Measurements from ENCODE around the gene MGAT4B.

Gene MGAT4B

DNA sequence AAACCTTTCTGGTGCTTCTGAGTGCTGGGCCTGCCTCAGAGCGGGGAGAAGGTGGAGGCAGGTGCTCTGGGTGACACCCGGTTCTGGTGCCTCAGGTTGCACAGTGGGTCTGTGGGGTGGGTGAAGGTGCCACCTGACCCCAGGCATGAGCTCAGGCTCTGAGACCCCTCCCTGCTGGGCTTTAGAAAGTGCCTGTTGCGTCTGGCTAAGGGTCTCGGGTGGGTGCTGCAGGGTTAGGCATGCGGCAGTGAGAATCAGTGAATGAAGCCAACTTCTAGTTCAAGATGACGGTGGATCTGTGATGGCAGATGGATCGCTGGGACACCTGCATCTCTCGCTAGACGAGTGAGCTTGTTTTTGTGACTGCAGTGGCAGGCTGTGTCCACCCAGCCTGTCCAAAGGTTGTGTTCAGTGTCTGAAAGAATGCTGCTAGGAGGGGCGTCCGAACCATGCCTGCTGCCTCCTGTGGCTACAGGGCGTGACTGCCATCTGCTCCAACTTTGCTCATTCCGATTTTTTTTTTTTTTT, 19.1 kb upstream of the MGAT4B start:
- no peak for DNase-seq (ENCODE audit: low spot score)

DNA sequence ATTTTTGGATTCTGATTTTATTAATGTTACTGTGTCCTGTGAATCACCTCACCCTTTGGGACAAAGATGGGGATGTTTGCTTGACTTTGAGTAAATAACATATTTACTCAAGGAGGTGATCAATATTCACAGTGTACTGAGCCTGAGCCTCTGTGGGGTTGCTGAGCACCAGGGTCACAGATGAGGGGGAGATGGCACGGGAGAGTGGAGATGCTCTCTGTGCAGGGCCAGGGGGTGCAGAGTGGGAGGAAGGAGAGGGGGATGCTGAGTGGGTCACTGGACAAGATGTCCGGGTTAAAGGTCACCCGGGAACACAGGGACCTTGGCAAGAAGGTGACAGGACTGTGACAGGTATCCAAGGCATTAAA, 18.1 kb upstream of the MGAT4B start:
- no peak for DNase-seq (ENCODE audit: low spot score)

DNA sequence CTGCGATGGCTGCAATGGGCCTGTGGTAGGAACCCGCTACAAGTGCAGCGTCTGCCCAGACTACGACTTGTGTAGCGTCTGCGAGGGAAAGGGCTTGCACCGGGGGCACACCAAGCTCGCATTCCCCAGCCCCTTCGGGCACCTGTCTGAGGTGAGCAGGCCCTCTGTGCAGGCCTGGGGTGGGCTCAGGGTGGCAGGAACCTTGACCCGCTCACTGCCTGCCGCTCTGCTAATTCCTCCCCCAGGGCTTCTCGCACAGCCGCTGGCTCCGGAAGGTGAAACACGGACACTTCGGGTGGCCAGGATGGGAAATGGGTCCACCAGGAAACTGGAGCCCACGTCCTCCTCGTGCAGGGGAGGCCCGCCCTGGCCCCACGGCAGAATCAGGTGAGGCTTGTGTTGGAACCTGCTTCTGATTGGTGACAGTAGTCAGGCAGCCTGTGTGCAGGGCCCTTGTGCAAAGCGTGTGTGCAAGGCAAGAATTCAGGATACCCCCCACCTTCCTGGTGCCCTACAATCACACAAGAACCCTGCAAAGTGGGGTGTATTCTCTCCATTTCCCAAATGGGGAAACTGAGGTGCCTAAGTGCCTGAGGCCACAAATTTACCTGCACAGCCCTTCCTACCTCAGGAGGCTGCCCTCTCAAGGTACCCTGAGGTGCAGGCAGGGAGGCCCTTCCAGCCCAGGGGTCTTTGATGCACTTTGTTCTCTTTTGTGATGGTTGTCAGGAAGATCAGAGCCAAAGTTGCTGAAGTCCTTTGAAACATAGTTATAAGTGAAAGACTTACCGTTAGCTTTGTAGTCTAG, 17.5 kb upstream of the MGAT4B start:
- DNase-seq (ENCODE audit: low spot score): no peak

DNA sequence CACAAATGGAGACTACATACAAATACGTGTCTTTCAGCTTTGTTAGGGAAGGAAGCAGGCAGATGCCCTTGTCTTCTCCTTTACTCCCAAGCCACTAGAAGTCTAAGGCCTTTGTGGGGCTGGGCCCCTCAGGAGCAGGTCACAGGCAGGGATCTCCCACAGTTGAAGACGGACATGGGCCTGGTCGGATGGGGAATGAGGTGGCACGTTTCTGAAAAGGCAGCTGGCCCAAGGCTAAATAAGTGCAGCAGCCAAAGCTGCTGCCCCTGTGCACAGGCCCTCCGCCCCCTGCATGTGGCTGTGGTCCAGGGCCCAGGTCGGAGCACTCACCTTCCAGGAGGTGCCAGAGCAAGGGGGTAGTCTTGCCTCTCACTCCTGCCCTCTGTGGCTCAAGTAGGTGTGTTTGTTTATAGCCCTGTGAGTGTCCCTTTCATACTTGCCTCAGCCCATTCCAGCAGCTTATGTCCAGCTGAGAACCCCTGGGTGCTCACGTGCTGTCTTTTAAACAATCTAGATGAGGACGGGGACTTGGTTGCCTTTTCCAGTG, 15.9 kb upstream of the MGAT4B start:
- DNase-seq (ENCODE audit: low spot score): no peak

- no peak for DNase-seq (ENCODE audit: low spot score)
These were observed 15.4 kb upstream of the MGAT4B start for GRCh38 chr5:179822059-179822432.

DNA sequence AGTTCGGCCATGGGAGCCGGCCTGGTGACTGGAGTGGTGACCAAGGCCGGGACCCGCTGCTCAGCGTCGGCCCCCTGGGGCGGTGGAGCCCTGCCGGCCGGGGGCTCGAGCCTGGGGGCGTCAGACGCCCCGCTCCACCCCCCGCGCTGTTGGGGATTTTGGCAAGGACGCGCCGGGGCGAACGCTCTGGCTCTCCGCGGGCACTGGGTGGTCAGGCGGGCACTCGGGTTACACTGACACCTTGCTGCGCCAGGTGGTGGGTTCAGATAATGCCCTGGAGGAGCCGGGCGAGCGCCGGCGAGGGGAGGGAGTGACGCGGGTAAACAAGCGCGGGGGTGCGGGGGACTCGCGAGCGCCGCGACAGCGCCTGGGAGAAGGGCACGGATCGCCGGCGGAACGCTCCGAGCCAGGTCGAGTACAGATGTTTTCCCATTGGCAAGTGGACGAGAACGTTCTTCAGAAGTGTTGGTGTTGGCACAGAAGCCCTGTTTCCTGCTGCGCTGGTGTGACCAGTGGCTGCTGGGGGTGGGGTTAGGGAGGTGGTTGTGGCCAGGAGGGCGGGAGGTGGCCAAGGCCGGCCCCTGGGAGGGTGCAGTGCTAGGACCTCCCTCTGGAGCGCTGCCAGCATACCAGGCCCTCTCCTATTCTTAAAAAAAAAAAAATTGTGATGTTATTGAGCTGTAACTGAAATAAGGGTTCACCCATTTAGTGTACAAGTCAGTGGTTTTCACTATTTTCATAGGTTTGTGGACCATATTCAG, 14.8 kb upstream of the MGAT4B start:
- DNase-seq (ENCODE audit: low spot score): peak; percentile 93

DNA sequence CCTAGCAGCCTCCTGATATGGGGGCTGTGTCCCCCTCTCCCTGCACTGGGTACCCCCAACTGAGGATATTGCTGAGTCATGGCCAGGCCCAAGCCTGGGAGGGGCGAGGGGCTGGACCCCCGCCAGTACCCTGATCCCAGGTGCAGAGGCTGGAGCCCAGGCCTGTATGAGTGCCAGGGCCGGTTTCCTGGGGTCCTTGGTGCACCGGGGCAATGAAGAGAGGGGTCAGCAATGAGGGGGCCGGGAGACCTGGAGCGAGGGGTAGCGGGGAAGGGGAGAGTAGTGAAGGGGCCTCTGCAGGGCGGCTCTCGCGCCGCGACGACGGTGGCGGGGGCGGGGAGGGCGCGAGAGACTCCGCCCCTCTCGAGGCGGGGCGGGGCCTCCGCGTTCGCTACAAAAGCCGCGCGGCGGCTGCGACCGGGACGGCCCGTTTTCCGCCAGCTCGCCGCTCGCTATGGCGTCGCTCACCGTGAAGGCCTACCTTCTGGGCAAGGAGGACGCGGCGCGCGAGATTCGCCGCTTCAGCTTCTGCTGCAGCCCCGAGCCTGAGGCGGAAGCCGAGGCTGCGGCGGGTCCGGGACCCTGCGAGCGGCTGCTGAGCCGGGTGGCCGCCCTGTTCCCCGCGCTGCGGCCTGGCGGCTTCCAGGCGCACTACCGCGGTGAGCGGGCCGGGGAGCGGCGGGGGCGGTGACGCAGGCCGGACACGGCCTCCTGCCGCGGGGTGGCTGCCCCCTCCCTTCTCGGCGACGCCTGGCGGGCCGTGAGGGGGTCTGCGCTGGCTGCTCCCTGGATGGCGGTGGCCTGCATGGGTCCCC, 14.0 kb upstream of the MGAT4B start, which contains the start of gene SQSTM1:
SQSTM1 (plus strand) TSS at position 423 of the 815 bp plus-strand sequence; CDS start at position 455, 32 bp downstream.
- peak; percentile 85 for DNase-seq (ENCODE audit: low spot score)

- no peak for DNase-seq (ENCODE audit: low spot score)
These were observed 13.4 kb upstream of the MGAT4B start for GRCh38 chr5:179820127-179820482.

- peak; percentile 10 for DNase-seq (ENCODE audit: low spot score)
These were observed 12.8 kb upstream of the MGAT4B start for GRCh38 chr5:179819296-179820126.

DNA sequence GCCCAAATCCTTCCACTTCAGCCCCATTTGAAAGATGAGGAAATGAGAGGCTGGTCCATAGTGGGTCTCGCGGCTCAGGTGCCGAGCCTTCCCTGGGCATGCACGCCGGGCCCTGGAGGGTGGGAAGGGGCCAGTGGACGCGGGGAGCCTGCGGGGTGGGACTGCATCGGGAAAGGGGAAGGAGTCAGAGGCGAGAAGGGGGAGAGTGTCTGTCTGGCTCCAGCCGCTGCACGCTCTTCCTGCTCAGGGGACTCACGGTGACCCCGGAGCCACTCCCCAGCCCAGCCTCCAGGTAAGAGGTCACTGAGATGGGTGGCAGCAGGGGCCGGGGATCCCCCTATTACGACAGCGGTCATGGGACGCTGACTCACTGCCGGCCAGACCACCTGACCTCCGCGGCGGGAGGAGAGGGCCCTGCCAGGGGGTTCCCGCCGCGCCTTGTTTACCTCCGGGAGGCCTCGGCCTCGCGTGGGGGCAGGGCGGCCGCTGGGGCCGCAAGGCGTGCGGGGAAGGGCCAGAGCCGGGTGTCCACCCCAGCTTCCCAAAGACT, 12.2 kb upstream of the MGAT4B start:
- peak; percentile 40 for DNase-seq (ENCODE audit: low spot score)

- no peak for DNase-seq (ENCODE audit: low spot score)
These were observed 11.5 kb upstream of the MGAT4B start for GRCh38 chr5:179817890-179818745.

GRCh38 chr5:179817470-179817840, 10.8 kb upstream of the MGAT4B start:
- no peak for DNase-seq (ENCODE audit: low spot score)

DNA sequence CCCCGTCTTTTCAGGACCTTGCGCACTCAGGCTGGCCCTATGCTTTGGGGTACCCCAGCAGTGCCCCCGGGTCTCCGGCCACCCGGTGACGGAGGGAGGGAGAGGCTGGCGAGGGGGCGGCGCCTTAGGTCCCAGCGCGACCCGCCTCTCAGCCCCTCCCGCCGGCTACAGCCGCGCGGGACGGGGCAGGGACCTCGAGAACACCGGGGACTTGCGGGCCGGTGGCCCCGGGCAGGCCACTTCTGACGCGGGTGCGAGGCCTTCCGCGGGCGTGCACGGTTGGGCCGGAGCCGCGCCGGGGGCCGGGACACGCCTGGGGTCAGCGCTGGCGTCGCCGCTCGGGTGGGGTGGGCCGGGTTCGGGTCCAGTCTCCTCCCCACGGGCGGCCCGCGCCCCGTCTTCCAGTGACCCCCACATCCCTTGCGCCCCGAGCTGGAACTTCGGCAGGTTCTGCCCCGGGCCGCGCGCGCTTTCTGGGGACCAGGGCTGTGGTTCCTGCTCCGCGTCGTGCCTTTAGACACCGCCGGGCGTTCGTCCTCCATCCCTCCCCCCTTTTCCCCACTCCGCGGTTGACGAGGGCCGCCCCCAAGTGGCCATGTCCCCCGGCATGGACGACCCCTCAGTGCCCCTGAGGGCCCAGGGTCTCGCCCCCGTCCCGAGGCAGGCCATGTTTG, 10.3 kb upstream of the MGAT4B start:
- no peak for DNase-seq (ENCODE audit: low spot score)

DNA sequence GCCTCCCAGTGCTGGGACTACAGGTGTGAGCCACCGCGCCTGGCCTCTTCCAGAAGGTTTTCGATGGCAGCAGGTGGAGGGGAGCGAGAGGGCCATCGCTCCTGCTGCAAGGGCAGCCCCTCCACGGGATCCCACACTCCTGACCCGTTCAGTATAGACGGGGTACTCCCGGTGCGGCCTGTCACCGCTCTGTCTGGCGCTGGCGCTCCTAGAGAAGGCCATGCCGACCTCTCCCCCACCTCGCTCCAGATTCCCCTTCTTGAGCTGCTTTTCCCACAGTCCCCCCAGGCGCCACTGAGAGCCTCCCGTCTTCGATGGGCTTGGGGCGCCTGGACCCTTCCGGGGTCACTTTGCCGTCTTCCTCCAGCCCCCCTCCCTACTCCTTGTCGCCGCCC, 9.7 kb upstream of the MGAT4B start:
- no peak for DNase-seq (ENCODE audit: low spot score)

DNA sequence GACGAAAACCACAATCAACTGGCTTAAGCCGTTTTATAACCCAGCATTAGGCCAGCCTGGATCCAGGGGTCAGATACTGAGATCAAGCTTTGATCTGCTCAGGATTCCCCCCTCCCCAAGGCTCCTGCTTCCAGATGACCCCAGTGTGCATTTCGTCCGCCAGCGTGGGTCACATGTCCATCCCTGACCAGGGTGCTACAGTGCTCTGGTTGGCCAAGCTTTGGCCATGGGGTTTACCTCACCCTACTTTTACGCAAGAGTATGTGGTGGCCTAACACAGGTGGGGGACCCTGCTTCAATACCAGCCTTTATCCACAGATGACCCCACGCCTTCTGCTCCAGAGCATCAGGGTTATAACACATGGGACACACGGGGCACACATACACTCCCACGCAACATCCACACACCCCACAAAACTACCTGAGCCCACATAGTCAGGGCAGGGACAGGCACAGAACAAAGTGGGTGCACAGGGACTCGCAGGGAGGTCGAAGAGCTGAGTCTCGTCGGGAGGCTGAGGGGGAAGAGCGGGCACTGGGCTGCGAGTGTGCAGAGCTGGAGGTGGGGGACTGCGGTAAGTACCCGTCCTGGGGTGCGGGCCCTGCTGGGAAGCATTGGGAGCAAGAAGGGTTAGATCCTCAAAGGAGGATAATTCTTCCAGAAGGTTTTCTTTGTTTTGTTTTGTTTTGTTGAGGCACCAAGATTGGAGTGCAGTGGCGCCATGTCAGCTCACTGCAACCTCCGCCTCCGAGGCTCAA, 9.0 kb upstream of the MGAT4B start:
- no peak for DNase-seq (ENCODE audit: low spot score)

DNA sequence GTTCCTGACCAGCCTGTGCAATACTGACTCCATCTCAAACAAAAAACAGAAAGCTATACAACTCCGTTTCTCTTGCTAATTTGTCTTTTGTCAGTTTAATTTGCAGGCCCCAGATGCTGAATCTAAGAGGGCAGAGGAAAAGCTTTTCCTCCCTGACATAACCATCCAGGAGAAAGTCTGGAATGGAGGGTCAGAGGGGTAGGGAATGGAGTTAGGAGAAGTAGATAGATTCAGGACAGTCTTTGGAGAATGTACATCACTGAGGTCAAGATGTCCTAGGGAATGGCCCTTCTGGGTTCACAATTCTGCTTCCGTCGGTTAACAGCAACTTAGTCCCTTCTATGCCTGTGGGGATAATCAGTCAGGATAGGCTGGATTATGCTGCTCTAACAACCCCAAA, 7.4 kb upstream of the MGAT4B start:
- DNase-seq (ENCODE audit: low spot score): no peak

DNA sequence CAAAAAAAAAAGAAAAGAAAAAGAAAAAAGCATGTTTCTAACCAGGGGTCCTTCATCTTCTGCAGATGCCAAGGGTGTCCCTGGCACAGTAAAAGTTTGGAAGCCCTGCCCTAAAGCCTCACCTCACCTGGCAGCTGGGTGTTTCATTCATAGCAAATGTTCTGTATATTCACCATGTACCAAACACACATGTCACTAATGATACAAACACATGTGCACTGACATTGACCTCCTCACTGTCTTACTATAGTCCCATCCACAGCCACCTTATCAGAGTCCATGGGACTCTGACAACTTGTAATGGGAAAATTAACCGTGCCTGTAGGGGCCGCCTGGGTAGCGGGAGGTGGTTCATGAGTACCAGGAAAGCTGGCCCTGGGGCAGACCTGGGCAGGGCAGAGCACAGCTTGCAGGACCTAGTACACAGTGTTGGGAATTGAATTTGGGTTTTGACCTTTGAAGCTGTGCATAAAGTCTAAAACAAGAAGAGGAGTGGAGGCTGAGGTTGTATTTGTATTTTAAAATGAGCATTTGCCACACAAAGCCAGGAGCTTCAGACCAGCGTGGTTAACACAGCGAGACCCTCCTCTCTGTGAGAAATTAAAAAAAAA, 6.4 kb upstream of the MGAT4B start:
- DNase-seq (ENCODE audit: low spot score): no peak

DNA sequence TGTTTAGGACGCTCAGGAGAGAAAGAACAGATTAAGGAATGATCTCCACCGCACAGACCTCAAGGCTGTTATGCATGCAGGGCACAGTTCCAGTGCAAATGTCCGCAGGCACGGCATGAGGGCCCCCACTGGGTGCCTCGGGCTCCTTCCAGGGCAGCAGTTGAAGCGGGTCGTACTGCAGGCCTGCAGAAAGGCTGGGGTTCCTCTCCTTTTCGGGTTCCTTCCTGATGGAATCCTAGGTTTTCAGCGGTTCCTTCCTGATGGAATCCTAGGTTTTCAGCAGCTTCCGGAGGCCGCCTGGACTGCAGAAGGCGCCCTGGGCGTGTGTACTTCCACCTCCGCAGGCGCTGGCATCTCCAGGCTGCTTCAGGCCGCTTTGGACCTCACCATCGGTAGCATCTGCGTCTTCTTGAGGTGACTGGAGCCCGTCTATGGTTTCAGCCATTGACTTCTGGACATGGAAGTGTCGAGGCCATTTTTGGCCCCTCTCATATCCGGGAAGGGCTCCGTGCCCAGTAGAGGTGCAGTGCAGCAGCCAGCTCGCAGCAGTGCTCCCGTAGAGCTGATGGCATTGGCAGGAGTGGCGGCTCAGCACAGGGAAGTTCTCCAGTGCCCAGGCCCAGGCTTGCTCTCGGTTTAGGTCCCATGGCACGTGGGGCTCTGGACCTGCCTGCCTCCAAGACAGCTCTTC, 5.6 kb upstream of the MGAT4B start:
- no peak for DNase-seq (ENCODE audit: low spot score)
